OCI-LY3 (cell line): ENCODE data around the gene EFNA5.

Experiments used
- EZH2phosphoT487 ChIP-seq: fragments of 200-600 bp; shearing (Covaris generic); IDR thresholded peaks from 2 replicates; pipeline ENCODE4 v1.6.1; 2018; ENCODE audit warnings: antibody characterized with exemption, mixed run types, low read depth
- TF ChIP-seq, protein P1 (sequence below): fragments of 200-600, 300-600 bp; sonication (generic); IDR thresholded peaks from 2 replicates; pipeline ENCODE4 v1.5.1; 2014; ENCODE audit warnings: antibody characterized with exemption, low read length, low read depth

DNA sequence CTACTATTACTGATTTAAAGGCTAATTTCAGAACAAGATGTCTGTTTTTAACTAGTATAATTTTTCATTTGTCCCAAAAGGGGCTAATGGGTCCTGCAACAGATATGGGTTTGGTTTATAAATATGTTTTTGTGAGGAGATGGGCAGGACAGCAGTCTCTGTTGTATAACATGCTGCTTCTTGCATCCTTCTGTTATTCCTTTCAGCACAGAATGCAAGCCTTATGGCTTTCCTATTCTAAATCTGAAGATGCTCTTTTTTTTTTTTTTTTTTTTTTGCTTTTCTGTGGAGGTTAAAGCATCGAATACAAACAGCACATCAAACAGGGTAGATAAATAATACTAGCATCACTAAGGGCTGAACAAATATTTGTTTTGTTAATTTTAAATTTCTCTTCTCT, 235.7 kb downstream of the EFNA5 start:
- TF ChIP-seq, protein P1, sequence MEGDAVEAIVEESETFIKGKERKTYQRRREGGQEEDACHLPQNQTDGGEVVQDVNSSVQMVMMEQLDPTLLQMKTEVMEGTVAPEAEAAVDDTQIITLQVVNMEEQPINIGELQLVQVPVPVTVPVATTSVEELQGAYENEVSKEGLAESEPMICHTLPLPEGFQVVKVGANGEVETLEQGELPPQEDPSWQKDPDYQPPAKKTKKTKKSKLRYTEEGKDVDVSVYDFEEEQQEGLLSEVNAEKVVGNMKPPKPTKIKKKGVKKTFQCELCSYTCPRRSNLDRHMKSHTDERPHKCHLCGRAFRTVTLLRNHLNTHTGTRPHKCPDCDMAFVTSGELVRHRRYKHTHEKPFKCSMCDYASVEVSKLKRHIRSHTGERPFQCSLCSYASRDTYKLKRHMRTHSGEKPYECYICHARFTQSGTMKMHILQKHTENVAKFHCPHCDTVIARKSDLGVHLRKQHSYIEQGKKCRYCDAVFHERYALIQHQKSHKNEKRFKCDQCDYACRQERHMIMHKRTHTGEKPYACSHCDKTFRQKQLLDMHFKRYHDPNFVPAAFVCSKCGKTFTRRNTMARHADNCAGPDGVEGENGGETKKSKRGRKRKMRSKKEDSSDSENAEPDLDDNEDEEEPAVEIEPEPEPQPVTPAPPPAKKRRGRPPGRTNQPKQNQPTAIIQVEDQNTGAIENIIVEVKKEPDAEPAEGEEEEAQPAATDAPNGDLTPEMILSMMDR: no peak
- no peak for TF ChIP-seq EZH2phosphoT487
